Endothelial cell of umbilical vein (primary cell): Measurements from ENCODE around the gene VIT. TPM values are rescaled to one million over a fixed set of nuclear protein-coding genes. Genes with fewer than 3 reads are reported as not detected.

Experiments used
- BruUV-seq: library from RNA; stranded (reverse); fragments of 400-500 nt; replicated peaks from 2 replicates; lab custom pipeline; 2021; lab: Mats Ljungman, UMichigan
- CTCF ChIA-PET: fragments of 300-600, 350-600 bp; sonication (Branson Sonifier 250); formaldehyde crosslinking; loops from one replicate; lab custom pipeline; 2021; ENCODE audit warnings: antibody characterized with exemption, inconsistent platforms; lab: Charles Lee
- POLR2A ChIA-PET: fragments of 300-600, 350-600 bp; sonication (Branson Sonifier 250); formaldehyde crosslinking; loops from one replicate; lab custom pipeline; 2021; ENCODE audit warnings: antibody characterized with exemption, inconsistent platforms; lab: Charles Lee
- DNase-seq: peaks from one replicate; pipeline ENCODE4 v3.0.0-alpha.2; 2011; ENCODE audit warnings: low read depth, low spot score
- FAIRE-seq: peaks from 2 replicates; lab custom pipeline; 2011; peaks lifted over from hg19 to GRCh38; lab: Jason Lieb, UNC
- H2AFZ ChIP-seq: 2 replicates; pipeline ENCODE4 v1.6.0; 2012; ENCODE audit warnings: low read depth, low read length, control low read depth, inconsistent platforms
- H3K27ac ChIP-seq: 2 replicates; pipeline ENCODE4 v1.5.1; 2011; ENCODE audit warnings: low read depth, mild to moderate bottlenecking, control low read depth, low read length, moderate library complexity; ENCODE audit not compliant: insufficient read depth
- H3K27me3 ChIP-seq, 2 experiments: 2 replicates each; pipeline versions ENCODE4 v1.6.0 to v1.6.1; 2011; ENCODE audit warnings: low read length in 2 of 2, mixed read lengths in 1 of 2; ENCODE audit not compliant: control insufficient read depth in 2 of 2, insufficient read depth in 2 of 2
- H3K36me3 ChIP-seq, 2 experiments: 2 replicates in 1 of 2; 3 replicates in 1 of 2; pipeline ENCODE4 v1.5.1; 2011; ENCODE audit warnings: low read length in 2 of 2, mild to moderate bottlenecking in 1 of 2, moderate library complexity in 1 of 2; ENCODE audit not compliant: control insufficient read depth in 2 of 2, insufficient read depth in 2 of 2; ENCODE audit errors: extremely low read depth in 1 of 2
- H3K4me1 ChIP-seq: 3 replicates; pipeline ENCODE4 v1.5.1; 2011; ENCODE audit warnings: mild to moderate bottlenecking, low read length; ENCODE audit not compliant: control insufficient read depth, insufficient read depth; ENCODE audit errors: extremely low read depth
- H3K4me2 ChIP-seq: 2 replicates; pipeline ENCODE4 v1.6.1; 2011; ENCODE audit warnings: low read length, control low read depth, mixed read lengths; ENCODE audit not compliant: insufficient read depth
- H3K4me3 ChIP-seq, 3 experiments: fragments of 200-600 bp in 1 of 3; sonication (generic), shearing (Covaris generic) in 1 of 3; replicated peaks in 1 of 3; 2 replicates each; pipeline ENCODE4 v1.5.1; 2011 to 2016; ENCODE audit warnings: control low read depth in 3 of 3, low read length in 3 of 3, mild to moderate bottlenecking in 2 of 3, inconsistent platforms in 1 of 3, low read depth in 1 of 3, moderate library complexity in 1 of 3; ENCODE audit not compliant: insufficient read depth in 1 of 3
- H3K79me2 ChIP-seq: 2 replicates; pipeline ENCODE4 v1.6.0; 2012; ENCODE audit warnings: low read length, inconsistent platforms; ENCODE audit not compliant: control insufficient read depth, insufficient read depth
- H3K9ac ChIP-seq: replicated peaks from 2 replicates; pipeline ENCODE3; 2011; ENCODE audit warnings: low read length, control low read depth; ENCODE audit not compliant: insufficient read depth; ENCODE audit errors: extremely low read depth
- H3K9me1 ChIP-seq: replicated peaks from 3 replicates; pipeline ENCODE4 v1.6.0; 2011; ENCODE audit warnings: mild to moderate bottlenecking, low read length; ENCODE audit not compliant: control insufficient read depth, insufficient read depth; ENCODE audit errors: extremely low read depth
- H3K9me3 ChIP-seq: replicated peaks from 2 replicates; pipeline ENCODE4 v1.5.1; 2012; ENCODE audit warnings: low read length, inconsistent platforms; ENCODE audit not compliant: control insufficient read depth, insufficient read depth
- H4K20me1 ChIP-seq: replicated peaks from 2 replicates; pipeline ENCODE3; 2011; ENCODE audit warnings: mild to moderate bottlenecking, low read length; ENCODE audit not compliant: control insufficient read depth, insufficient read depth; ENCODE audit errors: extremely low read depth
- EZH2 ChIP-seq: IDR thresholded peaks from 2 replicates; pipeline ENCODE4 v1.6.1; 2012; ENCODE audit warnings: borderline replicate concordance, low read depth, mild to moderate bottlenecking, moderate library complexity, low read length, inconsistent platforms; ENCODE audit not compliant: severe bottlenecking
- FOS ChIP-seq: IDR thresholded peaks from 2 replicates; pipeline ENCODE4 v1.6.1; 2011; ENCODE audit warnings: mild to moderate bottlenecking, low read length, moderate library complexity, borderline replicate concordance; ENCODE audit not compliant: insufficient read depth
- GATA2 ChIP-seq: IDR thresholded peaks from 2 replicates; pipeline ENCODE4 v1.7.0; 2011; ENCODE audit warnings: low read depth, mild to moderate bottlenecking, moderate library complexity, mixed read lengths, low read length; ENCODE audit not compliant: insufficient read length, insufficient read depth
- JUN ChIP-seq: IDR thresholded peaks from 2 replicates; pipeline ENCODE4 v1.6.1; 2011; ENCODE audit warnings: borderline replicate concordance, low read depth; ENCODE audit not compliant: insufficient read length, insufficient read depth
- MYC ChIP-seq: IDR thresholded peaks from one replicate; pipeline ENCODE4 v1.6.1; 2011; ENCODE audit warnings: mild to moderate bottlenecking, low read depth, low read length
- POLR2A ChIP-seq: IDR thresholded peaks from 2 replicates; pipeline ENCODE4 v1.6.1; 2012; ENCODE audit warnings: low read depth, mild to moderate bottlenecking, control low read depth, low read length
- POLR2AphosphoS5 ChIP-seq: IDR thresholded peaks from 2 replicates; pipeline ENCODE4 v1.6.1; 2012; ENCODE audit warnings: low read depth, mild to moderate bottlenecking, control low read depth, low read length, moderate library complexity; ENCODE audit not compliant: insufficient read depth
- dilution Hi-C: fragments of 300-500 bp; cut with MboI; formaldehyde crosslinking; loops from one replicate; pipeline ENCODE4 v1.15.0; 2019; ENCODE audit warnings: low sequenced_read_pairs; ENCODE audit not compliant: extremely low pct_ligation_motif_present
- intact Hi-C: fragments of 100-400 bp; cut with micrococcal nuclease; formaldehyde crosslinking; loops from one replicate; pipeline ENCODE4 v1.10.0; 2022
- polyA plus RNA-seq, 4 experiments: library from polyadenylated mRNA; depleted of rRNA in 3 of 4; stranded (reverse) in 3 of 4; unstranded in 1 of 4; fragments of >200 nt; gene quantifications; 2 replicates each; pipeline versions ENCODE4 v1.2.1 to v1.2.3, GENCODE V29; 2011 to 2012; ENCODE audit warnings: missing spikeins in 1 of 4
- total RNA-seq: library from RNA; stranded (reverse); gene quantifications from 2 replicates; pipeline ENCODE4 v1.2.3, GENCODE V29; 2021
- TF ChIP-seq, protein P1 (sequence below), 2 donors: IDR thresholded peaks; 1 replicate in 1 of 2; 2 replicates in 1 of 2; pipeline ENCODE4 v1.5.1; 2011; ENCODE audit warnings: low read length in 2 of 2, mild to moderate bottlenecking in 2 of 2, moderate library complexity in 2 of 2, control low read depth in 1 of 2, inconsistent platforms in 1 of 2, low read depth in 1 of 2; ENCODE audit not compliant: insufficient read depth in 1 of 2; ENCODE audit errors: extremely low read depth in 1 of 2
- TF ChIP-seq, protein P2 (sequence below): IDR thresholded peaks from 2 replicates; pipeline ENCODE4 v1.6.1; 2011; ENCODE audit not compliant: insufficient read depth, insufficient read length

The VIT gene
- total and polyA plus RNA-seq, 2 donors (not counting 3 experiments of a cell fraction or from before 2014, with no cell fraction given): 0.54 to 0.88 TPM

GRCh38 chr2:36706021-36706876 is 9.7 kb downstream of the VIT start:
- no TSS peak for BruUV-seq
- Histone ChIP-seq H3K79me2 (no peaks in the 10 kb centered on the region), H3K27ac (no peak overlapping the region), H3K9me1 (no peaks in the 10 kb centered on the region), H3K36me3 (no peaks in the 10 kb centered on the region), H3K27me3 (no peaks in the 10 kb centered on the region), H3K9ac (no peak overlapping the region), H3K4me2 (no peak overlapping the region), H3K9me3 (no peaks in the 10 kb centered on the region), H3K4me1 (peaks cover 2% of the 10 kb centered on the region), H3K4me3 (no peak overlapping the region), H2AFZ (no peak overlapping the region), H4K20me1 (no peaks in the 10 kb centered on the region)
- dilution Hi-C loops (no loop called here), intact Hi-C loops (no loop called here)
- FAIRE-seq (no peak), DNase-seq (no peak)
- TF ChIP-seq MYC: no peak
- TF ChIP-seq GATA2: no peak
- no peak for TF ChIP-seq FOS
- no peak for TF ChIP-seq EZH2
- no peak for TF ChIP-seq POLR2AphosphoS5
- TF ChIP-seq POLR2A: no peak
- ChIA-PET CTCF (interaction anchor here (0.7 to 1.0 kb wide), 2 partner anchors 29 to 64 kb away, joined by 3 read pairs; no protein-coding TSS in a partner anchor), POLR2A (no interaction called here)

DNA sequence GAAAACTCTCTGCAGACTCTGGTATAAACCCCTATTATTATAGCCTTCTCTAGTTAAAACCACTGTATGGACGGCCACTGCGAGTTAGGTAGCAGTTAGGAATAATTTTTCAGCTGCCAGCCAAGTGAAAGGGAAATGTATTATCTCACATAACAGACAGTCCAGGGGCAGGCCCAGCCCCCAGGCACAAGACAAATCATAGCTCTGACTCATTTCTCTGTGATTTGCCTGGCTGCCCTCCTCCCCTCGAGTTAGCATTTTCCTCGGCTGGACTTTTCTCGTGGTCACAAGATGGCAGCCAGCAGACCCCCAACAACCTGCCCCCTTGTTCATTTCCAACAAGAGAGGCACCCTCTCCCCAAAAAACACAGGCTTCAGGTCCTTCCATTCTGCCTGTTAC is 10.5 kb downstream of the VIT start:
- POLR2A ChIA-PET: no interaction called here
- no peak for DNase-seq
- no peak for FAIRE-seq

More for the DNA sequence above, 10.5 kb downstream of the VIT start:
- CTCF ChIA-PET: interaction anchor here (0.7 kb wide), 1 partner anchor 30 kb away, joined by 3 read pairs; no protein-coding TSS in a partner anchor
- Histone ChIP-seq H3K9ac (no peak overlapping the region), H3K4me3 (no peak overlapping the region), H3K9me3 (no peaks in the 10 kb centered on the region), H3K27me3 (peaks cover 0 to 3% of the 10 kb centered on the region in 2 experiments), H3K36me3 (no peaks in the 10 kb centered on the region), H3K9me1 (no peaks in the 10 kb centered on the region), H3K79me2 (no peaks in the 10 kb centered on the region), H3K4me2 (no peak overlapping the region), H3K27ac (no peak overlapping the region), H4K20me1 (no peaks in the 10 kb centered on the region), H3K4me1 (no peaks in the 10 kb centered on the region), H2AFZ (peak overlapping the region; percentile 19)
- BruUV-seq: no TSS peak
- dilution Hi-C loops (no loop called here), intact Hi-C loops (no loop called here)
- no peak for TF ChIP-seq EZH2
- TF ChIP-seq POLR2A: no peak
- TF ChIP-seq, protein P1, sequence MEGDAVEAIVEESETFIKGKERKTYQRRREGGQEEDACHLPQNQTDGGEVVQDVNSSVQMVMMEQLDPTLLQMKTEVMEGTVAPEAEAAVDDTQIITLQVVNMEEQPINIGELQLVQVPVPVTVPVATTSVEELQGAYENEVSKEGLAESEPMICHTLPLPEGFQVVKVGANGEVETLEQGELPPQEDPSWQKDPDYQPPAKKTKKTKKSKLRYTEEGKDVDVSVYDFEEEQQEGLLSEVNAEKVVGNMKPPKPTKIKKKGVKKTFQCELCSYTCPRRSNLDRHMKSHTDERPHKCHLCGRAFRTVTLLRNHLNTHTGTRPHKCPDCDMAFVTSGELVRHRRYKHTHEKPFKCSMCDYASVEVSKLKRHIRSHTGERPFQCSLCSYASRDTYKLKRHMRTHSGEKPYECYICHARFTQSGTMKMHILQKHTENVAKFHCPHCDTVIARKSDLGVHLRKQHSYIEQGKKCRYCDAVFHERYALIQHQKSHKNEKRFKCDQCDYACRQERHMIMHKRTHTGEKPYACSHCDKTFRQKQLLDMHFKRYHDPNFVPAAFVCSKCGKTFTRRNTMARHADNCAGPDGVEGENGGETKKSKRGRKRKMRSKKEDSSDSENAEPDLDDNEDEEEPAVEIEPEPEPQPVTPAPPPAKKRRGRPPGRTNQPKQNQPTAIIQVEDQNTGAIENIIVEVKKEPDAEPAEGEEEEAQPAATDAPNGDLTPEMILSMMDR (IDR thresholded peaks at IDR 0.05; ENCODE audit: extremely low read depth in 1 of 2, insufficient read depth in 1 of 2, low read depth in 1 of 2, low read length in 2 of 2): no peak
- TF ChIP-seq, protein P2, sequence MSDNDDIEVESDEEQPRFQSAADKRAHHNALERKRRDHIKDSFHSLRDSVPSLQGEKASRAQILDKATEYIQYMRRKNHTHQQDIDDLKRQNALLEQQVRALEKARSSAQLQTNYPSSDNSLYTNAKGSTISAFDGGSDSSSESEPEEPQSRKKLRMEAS: no peak
- TF ChIP-seq POLR2AphosphoS5: no peak
- no peak for TF ChIP-seq JUN
- no peak for TF ChIP-seq FOS
- no peak for TF ChIP-seq GATA2
- TF ChIP-seq MYC: no peak
